Measurements from ENCODE around the gene TESPA1.

Gene TESPA1

GRCh38 chr12:54934419-54934818 is 50.1 kb downstream of the TESPA1 start:
- no peak for DNase-seq (ENCODE audit: low spot score)
- Histone ChIP-seq H3K27me3 (ENCODE audit: insufficient read depth, poor library complexity, severe bottlenecking) (no peaks in the 10 kb centered on the region), H3K36me3 (ENCODE audit: low read depth) (no peaks in the 10 kb centered on the region), H3K27ac (ENCODE audit: poor library complexity, severe bottlenecking) (peak overlapping the region; percentile 98), H3K4me1 (ENCODE audit: insufficient read depth, poor library complexity, severe bottlenecking) (peaks cover 53% of the 10 kb centered on the region), H3K4me3 (ENCODE audit: severe bottlenecking) (no peak overlapping the region), H3K9me3 (ENCODE audit: severe bottlenecking) (no peaks in the 10 kb centered on the region)
- no peak for ATAC-seq (ENCODE audit: low read depth)
- TF ChIP-seq CTCF (IDR thresholded peaks at IDR 0.05; ENCODE audit: poor library complexity, severe bottlenecking), result no peak

- Histone ChIP-seq H3K27me3 (ENCODE audit: insufficient read depth, poor library complexity, severe bottlenecking) (no peaks in the 10 kb centered on the region), H3K4me3 (ENCODE audit: severe bottlenecking) (no peak overlapping the region), H3K9me3 (ENCODE audit: severe bottlenecking) (no peaks in the 10 kb centered on the region), H3K4me1 (ENCODE audit: insufficient read depth, poor library complexity, severe bottlenecking) (peaks cover 53% of the 10 kb centered on the region), H3K27ac (ENCODE audit: poor library complexity, severe bottlenecking) (peak overlapping the region; percentile 98), H3K36me3 (ENCODE audit: low read depth) (no peaks in the 10 kb centered on the region)
- DNase-seq (ENCODE audit: low spot score) (no peak), ATAC-seq (ENCODE audit: low read depth) (peak; percentile 43)
- no peak for TF ChIP-seq CTCF (IDR thresholded peaks at IDR 0.05; ENCODE audit: poor library complexity, severe bottlenecking)
These were observed 51.2 kb downstream of the TESPA1 start for GRCh38 chr12:54933376-54933775.

- no peak for TF ChIP-seq CTCF (IDR thresholded peaks at IDR 0.05; ENCODE audit: poor library complexity, severe bottlenecking)
- H3K36me3 ChIP-seq (ENCODE audit: low read depth), result no peaks in the 10 kb centered on the region; the same call in 1 of the 2 replicates
- no peak for DNase-seq (ENCODE audit: low spot score)
These were observed 51.9 kb downstream of the TESPA1 start for GRCh38 chr12:54932691-54933090.

GRCh38 chr12:54932038-54932437 is 52.5 kb downstream of the TESPA1 start:
- Histone ChIP-seq H3K27me3 (ENCODE audit: insufficient read depth, poor library complexity, severe bottlenecking) (no peaks in the 10 kb centered on the region), H3K27ac (ENCODE audit: poor library complexity, severe bottlenecking) (peak overlapping the region; percentile 98), H3K4me1 (ENCODE audit: insufficient read depth, poor library complexity, severe bottlenecking) (peaks cover 46% of the 10 kb centered on the region), H3K9me3 (ENCODE audit: severe bottlenecking) (no peaks in the 10 kb centered on the region), H3K36me3 (ENCODE audit: low read depth) (no peaks in the 10 kb centered on the region; the same call in 1 of the 2 replicates), H3K4me3 (ENCODE audit: severe bottlenecking) (no peak overlapping the region)
- ATAC-seq (ENCODE audit: low read depth), result no peak
- TF ChIP-seq CTCF (IDR thresholded peaks at IDR 0.05; ENCODE audit: poor library complexity, severe bottlenecking), result no peak
- no peak for DNase-seq (ENCODE audit: low spot score)

More at GRCh38 chr12:54932691-54933090, 51.9 kb downstream of the TESPA1 start:
- Histone ChIP-seq H3K4me1 (ENCODE audit: insufficient read depth, poor library complexity, severe bottlenecking) (peaks cover 52% of the 10 kb centered on the region), H3K27ac (ENCODE audit: poor library complexity, severe bottlenecking) (peak overlapping the region; percentile 98), H3K9me3 (ENCODE audit: severe bottlenecking) (no peaks in the 10 kb centered on the region), H3K27me3 (ENCODE audit: insufficient read depth, poor library complexity, severe bottlenecking) (no peaks in the 10 kb centered on the region), H3K4me3 (ENCODE audit: severe bottlenecking) (no peak overlapping the region)
- no peak for ATAC-seq (ENCODE audit: low read depth)

GRCh38 chr12:54929998-54930397 is 54.6 kb downstream of the TESPA1 start:
- no peaks in the 10 kb centered on the region for H3K9me3 ChIP-seq (ENCODE audit: severe bottlenecking)
- ATAC-seq (ENCODE audit: low read depth) (no peak), DNase-seq (ENCODE audit: low spot score) (no peak)
- H3K36me3 ChIP-seq (ENCODE audit: low read depth), result no peaks in the 10 kb centered on the region; the same call in 1 of the 2 replicates
- TF ChIP-seq CTCF (IDR thresholded peaks at IDR 0.05; ENCODE audit: poor library complexity, severe bottlenecking), result no peak
- no peak overlapping the region for H3K27ac ChIP-seq (ENCODE audit: poor library complexity, severe bottlenecking)
- peaks cover 27% of the 10 kb centered on the region for H3K4me1 ChIP-seq (ENCODE audit: insufficient read depth, poor library complexity, severe bottlenecking)
- no peaks in the 10 kb centered on the region for H3K27me3 ChIP-seq (ENCODE audit: insufficient read depth, poor library complexity, severe bottlenecking)
- no peak overlapping the region for H3K4me3 ChIP-seq (ENCODE audit: severe bottlenecking)
